Measurements from ENCODE around the gene FAM149B1. TPM values are rescaled to one million over a fixed set of nuclear protein-coding genes. Genes with fewer than 3 reads are reported as not detected.
"Not testable (repeated sequence)": the region's sequence is repeated elsewhere in the genome, so short reads cannot be mapped to it uniquely, and the experiment has no call there.

FAM149B1 gene
- total RNA-seq, 1 experiment from 2014 or later, result 10.9 TPM

- DNase-seq (ENCODE audit: low spot score), result peak; percentile 36
- Histone ChIP-seq H3K9me3 (ENCODE audit: low read depth, low read length, poor library complexity, severe bottlenecking) (no peaks in the 10 kb centered on the region), H3K27ac (ENCODE audit: low read depth, low read length, poor library complexity, severe bottlenecking) (peak overlapping the region; percentile 88), H3K4me1 (ENCODE audit: insufficient read depth, low read length, poor library complexity, severe bottlenecking) (peaks cover 22% of the 10 kb centered on the region), H3K4me3 (ENCODE audit: low read depth, low read length, poor library complexity, severe bottlenecking) (peak overlapping the region; percentile 64), H3K27me3 (replicated peaks; ENCODE audit: insufficient read depth, low read depth, low read length, poor library complexity) (no peaks in the 10 kb centered on the region), H3K36me3 (ENCODE audit: insufficient read depth, low read length, poor library complexity, severe bottlenecking) (peaks cover 28% of the 10 kb centered on the region)
- ChIA-PET CTCF (no interaction called here), POLR2A (ENCODE audit: low non-redundant PET) (no interaction called here)
- TF ChIP-seq EZH2 (IDR thresholded peaks at IDR 0.05; ENCODE audit: borderline replicate concordance, low read depth, low read length, poor library complexity, severe bottlenecking), result no peak
- TF ChIP-seq, protein P1, sequence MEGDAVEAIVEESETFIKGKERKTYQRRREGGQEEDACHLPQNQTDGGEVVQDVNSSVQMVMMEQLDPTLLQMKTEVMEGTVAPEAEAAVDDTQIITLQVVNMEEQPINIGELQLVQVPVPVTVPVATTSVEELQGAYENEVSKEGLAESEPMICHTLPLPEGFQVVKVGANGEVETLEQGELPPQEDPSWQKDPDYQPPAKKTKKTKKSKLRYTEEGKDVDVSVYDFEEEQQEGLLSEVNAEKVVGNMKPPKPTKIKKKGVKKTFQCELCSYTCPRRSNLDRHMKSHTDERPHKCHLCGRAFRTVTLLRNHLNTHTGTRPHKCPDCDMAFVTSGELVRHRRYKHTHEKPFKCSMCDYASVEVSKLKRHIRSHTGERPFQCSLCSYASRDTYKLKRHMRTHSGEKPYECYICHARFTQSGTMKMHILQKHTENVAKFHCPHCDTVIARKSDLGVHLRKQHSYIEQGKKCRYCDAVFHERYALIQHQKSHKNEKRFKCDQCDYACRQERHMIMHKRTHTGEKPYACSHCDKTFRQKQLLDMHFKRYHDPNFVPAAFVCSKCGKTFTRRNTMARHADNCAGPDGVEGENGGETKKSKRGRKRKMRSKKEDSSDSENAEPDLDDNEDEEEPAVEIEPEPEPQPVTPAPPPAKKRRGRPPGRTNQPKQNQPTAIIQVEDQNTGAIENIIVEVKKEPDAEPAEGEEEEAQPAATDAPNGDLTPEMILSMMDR (conservative IDR thresholded peaks at IDR 0.05; ENCODE audit: low read depth, low read length), result no peak
- intact Hi-C loops (cut with micrococcal nuclease; ENCODE audit: unreplicated experiment), result no loop called here
- TSS peak; percentile 59 for BruUV-seq (replicated peaks)
Measured at GRCh38 chr10:73251683-73252444, 83.9 kb downstream of the FAM149B1 start.

GRCh38 chr10:73252445-73253224 lies 84.7 kb downstream of the FAM149B1 start, which contains the start of gene MRPS16:
Gene MRPS16 (minus strand): TSS chr10:73252644. CDS start chr10:73252482, 162 bp downstream.
- H3K4me3 ChIP-seq (ENCODE audit: low read depth, low read length, poor library complexity, severe bottlenecking), result peak within 1 kb of the TSS; percentile 64
- TF ChIP-seq, protein P1 (conservative IDR thresholded peaks at IDR 0.05; ENCODE audit: low read depth, low read length), result no peak
- TF ChIP-seq EZH2 (IDR thresholded peaks at IDR 0.05; ENCODE audit: borderline replicate concordance, low read depth, low read length, poor library complexity, severe bottlenecking), result no peak
- peak; percentile 99 for DNase-seq (ENCODE audit: low spot score)
- no peaks in the 10 kb centered on the region for H3K27me3 ChIP-seq (replicated peaks; ENCODE audit: insufficient read depth, low read depth, low read length, poor library complexity)
- ChIA-PET CTCF (no interaction called here), POLR2A (ENCODE audit: low non-redundant PET) (interaction anchor here (0.6 kb wide), 1 partner anchor 491 kb away, joined by 6 read pairs; no protein-coding TSS in a partner anchor)
- H3K36me3 ChIP-seq (ENCODE audit: insufficient read depth, low read length, poor library complexity, severe bottlenecking), result peaks cover 27% of the 10 kb centered on the region
- BruUV-seq (replicated peaks), result TSS peak; percentile 82
- no peaks in the 10 kb centered on the region for H3K9me3 ChIP-seq (ENCODE audit: low read depth, low read length, poor library complexity, severe bottlenecking)
- intact Hi-C loops (cut with micrococcal nuclease; ENCODE audit: unreplicated experiment), result no loop called here
- H3K4me1 ChIP-seq (ENCODE audit: insufficient read depth, low read length, poor library complexity, severe bottlenecking), result peaks cover 21% of the 10 kb centered on the region
- peak within 1 kb of the TSS; percentile 88 for H3K27ac ChIP-seq (ENCODE audit: low read depth, low read length, poor library complexity, severe bottlenecking)

DNA sequence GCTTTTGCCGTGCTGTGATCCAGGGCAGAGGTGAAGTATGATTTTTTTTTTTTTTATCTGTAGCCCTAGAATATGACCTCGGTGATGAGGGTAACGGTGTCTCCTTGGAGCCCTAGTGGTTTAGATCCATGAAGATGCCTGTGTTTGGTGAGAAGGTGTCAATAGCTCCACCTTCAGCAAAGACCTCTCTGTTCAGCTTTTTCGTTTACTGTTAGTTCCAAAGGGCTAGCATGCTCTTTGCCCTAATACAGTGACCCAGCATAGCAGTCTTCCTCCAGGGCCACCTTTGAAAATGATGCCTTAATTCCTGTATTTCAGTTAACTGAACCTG lies 85.3 kb downstream of the FAM149B1 start:
- Histone ChIP-seq H3K4me3 (ENCODE audit: low read depth, low read length, poor library complexity, severe bottlenecking) (peak overlapping the region; percentile 64), H3K9me3 (ENCODE audit: low read depth, low read length, poor library complexity, severe bottlenecking) (no peaks in the 10 kb centered on the region), H3K4me1 (ENCODE audit: insufficient read depth, low read length, poor library complexity, severe bottlenecking) (peaks cover 15% of the 10 kb centered on the region), H3K27ac (ENCODE audit: low read depth, low read length, poor library complexity, severe bottlenecking) (peak overlapping the region; percentile 88), H3K27me3 (replicated peaks; ENCODE audit: insufficient read depth, low read depth, low read length, poor library complexity) (no peaks in the 10 kb centered on the region), H3K36me3 (ENCODE audit: insufficient read depth, low read length, poor library complexity, severe bottlenecking) (peaks cover 24% of the 10 kb centered on the region)
- CTCF ChIA-PET, result no interaction called here
- no peak for DNase-seq (ENCODE audit: low spot score)
- TF ChIP-seq, protein P1 (conservative IDR thresholded peaks at IDR 0.05; ENCODE audit: low read depth, low read length), result no peak
- no peak for TF ChIP-seq EZH2 (IDR thresholded peaks at IDR 0.05; ENCODE audit: borderline replicate concordance, low read depth, low read length, poor library complexity, severe bottlenecking)
- intact Hi-C loops (cut with micrococcal nuclease; ENCODE audit: unreplicated experiment), result no loop called here
- no TSS peak for BruUV-seq (replicated peaks)
- POLR2A ChIA-PET (ENCODE audit: low non-redundant PET), result interaction anchor here (0.6 kb wide), 1 partner anchor 491 kb away, joined by 6 read pairs; no protein-coding TSS in a partner anchor

DNA sequence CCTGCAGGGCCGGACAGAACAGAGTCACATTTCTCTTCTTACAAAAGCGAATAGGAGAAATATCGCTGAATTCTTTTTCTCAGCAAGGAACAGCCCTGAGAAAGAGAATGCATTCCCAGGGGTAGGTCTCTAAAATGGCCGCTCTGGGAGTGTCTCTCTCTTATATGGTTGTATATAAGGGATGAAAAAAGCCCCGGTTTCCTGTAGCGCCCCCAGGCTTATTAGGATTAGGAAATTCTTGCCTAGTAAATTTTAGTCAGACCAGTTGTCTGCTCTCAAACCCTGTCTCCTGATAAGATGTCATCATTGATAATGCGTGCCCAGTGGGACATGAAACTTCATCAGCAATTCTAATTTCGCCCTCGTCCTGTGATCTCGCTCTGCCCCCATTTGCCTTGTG lies 90.7 kb downstream of the FAM149B1 start:
- POLR2A ChIA-PET (ENCODE audit: low non-redundant PET), result not testable (repeated sequence)

More for the DNA sequence above, 90.7 kb downstream of the FAM149B1 start:
- H3K9me3 ChIP-seq (ENCODE audit: low read depth, low read length, poor library complexity, severe bottlenecking); H3K36me3 ChIP-seq (ENCODE audit: insufficient read depth, low read length, poor library complexity, severe bottlenecking); intact Hi-C loops (cut with micrococcal nuclease; ENCODE audit: unreplicated experiment); DNase-seq (ENCODE audit: low spot score); H3K4me3 ChIP-seq (ENCODE audit: low read depth, low read length, poor library complexity, severe bottlenecking); H3K27ac ChIP-seq (ENCODE audit: low read depth, low read length, poor library complexity, severe bottlenecking); BruUV-seq (replicated peaks); H3K27me3 ChIP-seq (replicated peaks; ENCODE audit: insufficient read depth, low read depth, low read length, poor library complexity); CTCF ChIA-PET; H3K4me1 ChIP-seq (ENCODE audit: insufficient read depth, low read length, poor library complexity, severe bottlenecking): not testable (repeated sequence)
